Measurements from ENCODE around the gene FYB2. TPM values are rescaled to one million over a fixed set of nuclear protein-coding genes. Genes with fewer than 3 reads are reported as not detected.
A peak's percentile ranks its signal among the peaks of the same experiment; 100 is the strongest.
"Not testable (repeated sequence)": the region's sequence is repeated elsewhere in the genome, so short reads cannot be mapped to it uniquely, and the experiment has no call there.

The FYB2 gene
- polyA plus RNA-seq, 4 donors, result 0.77 to 1.4 (median 1.2) TPM

- DNase-seq (ENCODE audit: low read depth in 4 of 4, low spot score in 3 of 4), result no peak
Observed at GRCh38 chr1:56798053-56798471, 21.1 kb downstream of the FYB2 start.

GRCh38 chr1:56797065-56797685, 22.0 kb downstream of the FYB2 start:
- DNase-seq (ENCODE audit: low read depth in 4 of 4, low spot score in 3 of 4), result no peak

- DNase-seq (ENCODE audit: low read depth in 4 of 4, low spot score in 3 of 4), result no peak
Observed at GRCh38 chr1:56795870-56796269, 23.3 kb downstream of the FYB2 start.

- no peak for DNase-seq (ENCODE audit: low read depth in 4 of 4, low spot score in 3 of 4)
Observed at GRCh38 chr1:56790036-56790435, 29.2 kb downstream of the FYB2 start.

- peak in 1 of 4 donors; percentile 26 for DNase-seq (ENCODE audit: low read depth in 4 of 4, low spot score in 3 of 4)
Observed at GRCh38 chr1:56788588-56788987, 30.6 kb downstream of the FYB2 start.

GRCh38 chr1:56788102-56788501, 31.1 kb downstream of the FYB2 start:
- no peak for DNase-seq (ENCODE audit: low read depth in 4 of 4, low spot score in 3 of 4)

GRCh38 chr1:56787330-56787729, 31.9 kb downstream of the FYB2 start:
- DNase-seq (ENCODE audit: low read depth in 4 of 4, low spot score in 3 of 4), result no peak

- no peak for DNase-seq (ENCODE audit: low read depth in 4 of 4, low spot score in 3 of 4)
Observed at GRCh38 chr1:56782773-56783172, 36.4 kb downstream of the FYB2 start.

GRCh38 chr1:56780826-56781225, 38.4 kb downstream of the FYB2 start:
- DNase-seq (ENCODE audit: low read depth in 4 of 4, low spot score in 3 of 4), result no peak

- DNase-seq (ENCODE audit: low read depth in 4 of 4, low spot score in 3 of 4), result no peak
Observed at GRCh38 chr1:56780128-56780750, 39.0 kb downstream of the FYB2 start.

GRCh38 chr1:56777972-56778371, 41.2 kb downstream of the FYB2 start:
- no peak for DNase-seq (ENCODE audit: low read depth in 4 of 4, low spot score in 3 of 4)

- DNase-seq (ENCODE audit: low read depth in 4 of 4, low spot score in 3 of 4), result not testable (repeated sequence)
Observed at GRCh38 chr1:56774732-56775131, 44.5 kb downstream of the FYB2 start.

- DNase-seq (ENCODE audit: low read depth in 4 of 4, low spot score in 3 of 4), result no peak
Observed at GRCh38 chr1:56774067-56774609, 45.1 kb downstream of the FYB2 start.

GRCh38 chr1:56773341-56774066, 45.7 kb downstream of the FYB2 start:
- no peak for DNase-seq (ENCODE audit: low read depth in 4 of 4, low spot score in 3 of 4)

GRCh38 chr1:56771717-56772116, 47.5 kb downstream of the FYB2 start:
- no peak for DNase-seq (ENCODE audit: low read depth in 4 of 4, low spot score in 3 of 4)

GRCh38 chr1:56758794-56759193, 60.4 kb downstream of the FYB2 start:
- no peak for DNase-seq (ENCODE audit: low read depth in 4 of 4, low spot score in 3 of 4)

- no peak for DNase-seq (ENCODE audit: low read depth in 4 of 4, low spot score in 3 of 4)
Observed at GRCh38 chr1:56758135-56758534, 61.1 kb downstream of the FYB2 start.

GRCh38 chr1:56755911-56756310, 63.3 kb downstream of the FYB2 start:
- DNase-seq (ENCODE audit: low read depth in 4 of 4, low spot score in 3 of 4), result no peak

- DNase-seq (ENCODE audit: low read depth in 4 of 4, low spot score in 3 of 4), result no peak
Observed at GRCh38 chr1:56754708-56755479, 64.3 kb downstream of the FYB2 start.

GRCh38 chr1:56745231-56745630, 74.0 kb downstream of the FYB2 start:
- DNase-seq (ENCODE audit: low read depth in 4 of 4, low spot score in 3 of 4), result no peak

GRCh38 chr1:56728964-56729363, 90.2 kb downstream of the FYB2 start:
- no peak for DNase-seq (ENCODE audit: low read depth in 4 of 4, low spot score in 3 of 4)
